ENCODE measurements around the gene USP24. TPM values are rescaled to one million over a fixed set of nuclear protein-coding genes. Genes with fewer than 3 reads are reported as not detected.
"Not testable (repeated sequence)": the region's sequence is repeated elsewhere in the genome, so short reads cannot be mapped to it uniquely, and the experiment has no call there.

The USP24 gene
- total RNA-seq, 1 donor from 2014 or later: 45.1 TPM

GRCh38 chr1:55140137-55140536 is 75.0 kb downstream of the USP24 start:
- DNase-seq (ENCODE audit: low spot score): no peak
- intact Hi-C loops (cut with DNase I): loop anchor here (1.0 to 10.0 kb wide), 3 partner anchors 72 to 1445 kb away; no protein-coding TSS in a partner anchor

DNA sequence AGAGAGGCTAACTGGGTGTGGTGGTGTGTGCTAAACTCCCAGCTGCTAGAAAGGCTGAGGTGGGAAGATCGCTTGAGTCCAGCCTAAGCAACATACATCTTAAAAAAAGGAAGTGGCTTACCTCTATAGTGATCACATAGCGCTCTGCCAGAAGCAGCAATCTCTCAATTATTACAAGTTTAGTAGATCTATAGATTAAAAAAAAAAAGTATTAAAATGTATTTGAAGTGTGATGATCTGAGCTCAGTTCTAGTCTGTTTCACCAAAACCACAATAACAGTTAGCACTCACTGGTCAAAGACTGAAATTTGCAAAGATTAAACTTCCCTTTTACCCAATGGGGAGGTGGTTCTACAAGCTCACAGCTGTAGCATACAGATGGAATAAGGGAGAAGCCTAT is 76.3 kb downstream of the USP24 start:
- no peak for DNase-seq (ENCODE audit: low spot score)
- intact Hi-C loops (cut with DNase I): no loop called here

DNA sequence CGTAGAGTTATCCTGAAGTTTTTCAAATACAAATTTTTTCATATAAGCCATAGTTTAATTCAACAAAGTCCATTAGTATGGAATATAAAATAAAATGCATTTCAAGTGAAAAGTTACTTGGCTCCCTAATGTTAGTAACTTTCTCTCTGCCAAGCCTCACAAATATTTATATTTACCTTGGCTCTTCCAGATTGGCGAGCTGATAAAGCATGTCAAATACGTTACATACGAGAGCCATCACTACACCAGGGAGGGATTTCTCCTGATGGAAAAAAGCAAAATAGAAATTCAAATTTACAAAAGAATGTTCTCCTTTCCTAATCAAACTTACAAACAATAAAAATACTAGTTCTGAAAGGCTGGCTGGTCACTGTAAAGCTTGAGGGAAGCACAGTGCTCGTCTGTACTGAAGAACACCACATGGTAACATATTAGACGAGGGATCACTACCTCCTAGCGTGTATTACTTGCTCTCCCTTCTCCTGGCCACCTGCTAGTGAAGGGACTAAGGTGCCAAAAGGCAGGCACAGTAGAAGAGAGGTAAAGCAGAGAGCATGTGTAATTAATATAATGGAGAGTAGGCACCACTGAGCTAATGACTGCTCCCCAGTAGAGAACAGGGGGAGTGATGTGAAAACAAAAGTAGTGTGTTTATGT is 80.9 kb downstream of the USP24 start:
- no peak for DNase-seq (ENCODE audit: low spot score)
- intact Hi-C loops (cut with DNase I): no loop called here

DNA sequence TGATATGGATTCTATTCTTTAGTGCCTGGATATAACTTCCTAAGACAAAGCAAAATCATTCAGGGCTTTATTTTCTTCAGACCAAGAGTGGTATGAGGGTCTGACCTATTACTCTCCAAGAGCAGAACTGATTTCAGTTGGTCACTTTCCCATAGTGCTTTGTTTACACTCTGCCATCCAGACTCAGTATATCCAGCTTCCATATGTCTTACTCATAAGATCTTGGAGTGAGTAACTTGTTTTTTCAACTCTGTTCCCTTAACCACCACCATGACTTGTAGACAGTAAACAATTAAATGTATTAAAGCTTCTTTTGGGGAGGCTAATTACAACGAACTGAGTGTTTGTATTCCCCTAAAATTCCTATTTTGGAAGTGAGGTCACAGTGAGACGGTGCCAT is 83.4 kb downstream of the USP24 start:
- intact Hi-C loops (cut with DNase I): no loop called here
- no peak for DNase-seq (ENCODE audit: low spot score)

DNA sequence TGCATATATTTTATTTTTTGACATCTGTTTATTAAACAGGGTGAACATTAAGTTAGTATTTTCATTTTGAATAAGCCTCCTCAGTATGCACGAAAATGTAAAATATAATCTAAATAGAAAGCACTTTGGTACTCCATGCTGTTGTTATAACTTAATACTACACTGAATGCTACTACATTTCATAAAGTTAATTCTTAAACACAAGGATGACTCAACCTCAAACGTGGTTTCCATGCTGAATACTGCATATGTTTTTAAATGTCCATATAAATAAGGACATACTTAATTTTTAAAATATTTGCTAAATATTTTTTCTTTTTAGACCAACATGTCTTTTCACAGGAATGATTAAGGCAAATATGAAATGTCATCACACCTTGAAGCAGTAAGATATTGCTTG is 83.9 kb downstream of the USP24 start:
- intact Hi-C loops (cut with DNase I): no loop called here

DNA sequence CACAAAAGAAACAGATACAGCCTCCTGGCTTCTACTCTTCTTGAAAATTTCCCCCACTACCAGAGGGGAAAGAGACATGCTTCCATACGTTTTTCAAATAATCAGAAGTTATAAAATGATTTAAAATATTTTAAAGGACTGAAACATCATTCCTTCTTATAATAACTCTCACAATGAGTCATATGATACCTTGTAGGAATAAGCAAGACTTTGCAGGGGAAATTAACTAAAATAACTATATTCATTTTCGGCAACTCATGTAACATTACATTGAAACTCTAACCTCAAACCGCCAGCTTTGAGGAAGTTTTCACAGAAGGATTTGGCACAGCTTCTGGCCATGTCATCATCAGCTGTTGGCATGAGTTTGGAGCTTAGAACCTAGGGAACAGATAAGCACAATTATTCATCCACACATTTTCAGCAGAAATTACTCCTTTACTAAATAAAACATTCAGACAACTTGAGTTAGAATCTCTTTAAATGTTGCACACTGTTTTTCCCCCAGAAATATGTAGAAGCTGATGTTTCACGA is 85.9 kb downstream of the USP24 start:
- intact Hi-C loops (cut with DNase I): no loop called here
- DNase-seq (ENCODE audit: low spot score): no peak

More for the DNA sequence above, 83.9 kb downstream of the USP24 start:
- DNase-seq (ENCODE audit: low spot score): no peak

GRCh38 chr1:55128418-55128995 is 86.7 kb downstream of the USP24 start:
- intact Hi-C loops (cut with DNase I): no loop called here
- no peak for DNase-seq (ENCODE audit: low spot score)

GRCh38 chr1:55127827-55128343 is 87.3 kb downstream of the USP24 start:
- intact Hi-C loops (cut with DNase I): no loop called here

DNA sequence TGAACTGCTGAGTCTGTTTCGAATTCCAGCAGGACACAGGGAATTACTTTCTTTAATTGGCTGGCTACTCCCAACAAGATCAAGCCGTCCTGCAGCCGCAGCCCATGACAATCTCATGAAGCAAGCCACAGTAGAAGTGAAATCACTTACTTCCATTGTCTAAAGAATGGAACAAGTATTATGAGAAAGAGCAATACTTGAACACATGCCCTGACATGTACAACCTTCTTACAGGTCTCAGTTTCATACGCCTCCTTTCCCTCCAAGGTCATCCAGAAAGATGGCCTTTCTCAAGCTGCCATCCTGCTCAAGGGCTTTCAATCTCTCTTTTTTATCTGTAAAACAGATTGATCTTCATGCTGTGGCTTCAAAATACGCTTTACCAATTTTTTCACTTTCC is 90.7 kb downstream of the USP24 start:
- intact Hi-C loops (cut with DNase I): no loop called here
- no peak for DNase-seq (ENCODE audit: low spot score)

More at GRCh38 chr1:55127827-55128343, 87.3 kb downstream of the USP24 start:
- DNase-seq (ENCODE audit: low spot score): no peak

- intact Hi-C loops (cut with DNase I): no loop called here
- no peak for DNase-seq (ENCODE audit: low spot score)
Observed at GRCh38 chr1:55120538-55120937, 94.6 kb downstream of the USP24 start.

DNA sequence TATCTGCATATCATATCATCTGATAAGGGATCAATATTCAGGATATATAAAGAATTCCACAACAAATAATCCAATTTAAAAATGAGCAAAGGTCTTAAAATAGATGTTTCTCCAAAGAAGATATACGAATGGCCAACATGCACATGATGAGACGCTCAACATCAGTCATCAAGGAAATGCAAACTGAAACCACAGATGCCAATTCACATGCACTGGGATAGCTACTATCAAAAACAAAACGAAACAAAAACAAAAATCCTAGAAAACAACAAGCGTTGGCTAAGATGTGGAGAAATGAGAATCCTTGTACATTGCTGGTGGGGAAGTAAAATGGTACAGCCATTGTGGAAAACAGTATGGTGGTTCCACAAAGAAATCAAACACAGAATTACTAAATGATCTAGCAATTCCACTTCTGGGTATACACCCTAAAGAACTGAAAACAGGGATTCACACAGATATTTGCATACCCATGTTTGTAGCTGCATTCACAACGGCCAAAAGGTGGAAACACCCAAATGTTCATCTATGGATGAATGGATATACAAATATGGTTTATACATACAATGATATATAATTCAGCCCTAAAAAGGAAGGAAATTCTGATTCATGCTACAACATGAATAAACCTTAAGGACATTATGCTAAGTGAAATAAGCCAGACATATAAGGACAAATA is 96.4 kb downstream of the USP24 start:
- intact Hi-C loops (cut with DNase I): no loop called here
- DNase-seq (ENCODE audit: low spot score): no peak

- intact Hi-C loops (cut with DNase I): no loop called here
- DNase-seq (ENCODE audit: low spot score): no peak
Observed at GRCh38 chr1:55117941-55118340, 97.2 kb downstream of the USP24 start.

- DNase-seq (ENCODE audit: low spot score); intact Hi-C loops (cut with DNase I): not testable (repeated sequence)
Observed at GRCh38 chr1:55109005-55109404, 106.2 kb downstream of the USP24 start.

- DNase-seq (ENCODE audit: low spot score): no peak
- intact Hi-C loops (cut with DNase I): no loop called here
Observed at GRCh38 chr1:55107101-55107500, 108.1 kb downstream of the USP24 start.

- DNase-seq (ENCODE audit: low spot score): no peak
- intact Hi-C loops (cut with DNase I): no loop called here
Observed at GRCh38 chr1:55103891-55104290, 111.3 kb downstream of the USP24 start.

GRCh38 chr1:55095095-55095494 is 120.1 kb downstream of the USP24 start:
- no peak for DNase-seq (ENCODE audit: low spot score)
- intact Hi-C loops (cut with DNase I): no loop called here

- DNase-seq (ENCODE audit: low spot score): no peak
- intact Hi-C loops (cut with DNase I): no loop called here
Observed at GRCh38 chr1:55092475-55092874, 122.7 kb downstream of the USP24 start.

DNA sequence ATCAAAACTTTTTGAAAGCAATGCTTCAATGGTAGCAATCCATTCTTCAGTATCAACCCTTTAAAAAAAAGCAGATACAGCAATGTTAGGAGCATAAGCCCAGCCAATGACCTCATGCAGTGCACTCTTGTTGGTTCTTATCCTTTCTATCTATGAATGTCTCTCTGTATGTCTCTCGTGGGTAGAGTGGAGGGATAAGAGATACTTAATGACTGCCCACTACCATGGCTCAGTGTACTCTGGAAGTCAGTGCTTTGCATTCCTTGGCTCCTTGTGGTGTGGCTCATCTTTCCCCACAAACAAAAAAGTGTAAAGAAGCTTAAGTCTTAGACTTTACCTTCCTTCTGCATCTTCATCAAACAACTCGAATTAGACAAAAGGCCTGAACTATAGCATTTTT is 125.5 kb downstream of the USP24 start:
- intact Hi-C loops (cut with DNase I): no loop called here
- no peak for DNase-seq (ENCODE audit: low spot score)

DNA sequence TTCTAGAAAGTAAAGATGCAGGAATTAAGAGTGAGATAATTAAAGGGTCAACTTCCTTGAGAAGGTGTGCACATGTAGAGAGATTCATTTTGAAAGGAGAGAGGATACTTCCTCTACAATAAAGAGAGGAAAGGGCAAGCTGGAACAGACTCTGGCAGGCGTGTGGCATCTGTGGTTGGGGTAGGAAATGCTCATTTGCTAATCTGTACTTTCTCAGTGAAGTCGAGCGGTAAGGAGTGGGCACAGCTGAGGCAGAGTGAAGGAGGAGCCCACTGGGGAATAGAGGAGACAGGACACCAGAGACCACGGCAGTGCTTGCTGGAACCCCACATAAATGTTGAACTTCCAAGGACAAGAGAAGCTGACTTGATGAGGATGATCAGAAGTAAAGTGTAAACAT is 126.8 kb downstream of the USP24 start:
- DNase-seq (ENCODE audit: low spot score): no peak
- intact Hi-C loops (cut with DNase I): no loop called here

GRCh38 chr1:55087439-55087838 is 127.7 kb downstream of the USP24 start:
- intact Hi-C loops (cut with DNase I): no loop called here
- no peak for DNase-seq (ENCODE audit: low spot score)

- DNase-seq (ENCODE audit: low spot score): no peak
- intact Hi-C loops (cut with DNase I): no loop called here
Observed at GRCh38 chr1:55084257-55084656, 130.9 kb downstream of the USP24 start.

All from cardiac septum (tissue), 1 donor.